Measurements from ENCODE around the gene GATA5. TPM values are rescaled to one million over a fixed set of nuclear protein-coding genes. Genes with fewer than 3 reads are reported as not detected.

GATA5 gene
- total and polyA plus RNA-seq, 2 donors (not counting 3 experiments of a cell fraction or from before 2014, with no cell fraction given), result not detected

DNA sequence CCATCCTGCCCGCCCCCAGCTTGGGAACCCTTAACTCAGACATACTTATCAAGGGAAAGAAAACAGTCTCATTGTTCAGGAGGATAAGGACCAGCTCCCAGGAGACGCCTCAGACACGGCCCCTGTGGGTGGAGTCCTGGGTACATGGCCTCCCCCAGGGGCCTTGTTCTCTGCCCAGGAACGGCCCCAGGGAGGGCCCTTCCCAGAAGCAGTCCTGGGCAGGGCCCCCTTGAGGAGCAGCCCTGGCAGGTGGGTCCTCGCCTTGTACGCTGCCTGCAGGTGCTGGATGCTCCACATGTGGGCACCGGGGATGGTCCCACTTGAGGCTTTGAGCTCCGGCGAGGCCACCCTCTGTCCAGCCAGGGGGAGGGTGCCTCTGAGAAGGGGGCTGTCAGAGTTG lies 4.5 kb upstream of the GATA5 start:
- no peaks in the 10 kb centered on the region for H3K79me2 ChIP-seq (ENCODE audit: control insufficient read depth, insufficient read depth, low read length)
- POLR2A ChIA-PET, result no interaction called here
- CTCF ChIA-PET, result interaction anchor here (1.3 kb wide), 1 partner anchor 10 kb away, joined by 4 read pairs; no protein-coding TSS in a partner anchor
- H3K4me2 ChIP-seq (ENCODE audit: insufficient read depth, low read length), result no peak overlapping the region
- H3K27me3 ChIP-seq (ENCODE audit: control insufficient read depth in 2 of 2, insufficient read depth in 2 of 2, low read length in 2 of 2), result peaks cover 29 to 43% of the 10 kb centered on the region in 2 experiments
- DNase-seq (ENCODE audit: low read depth, low spot score) (no peak), FAIRE-seq (no peak)
- no peaks in the 10 kb centered on the region for H3K9me1 ChIP-seq (replicated peaks; ENCODE audit: control insufficient read depth, extremely low read depth, insufficient read depth, low read length)
- no peak overlapping the region for H3K9ac ChIP-seq (replicated peaks; ENCODE audit: extremely low read depth, insufficient read depth, low read length)
- H3K36me3 ChIP-seq (ENCODE audit: control insufficient read depth in 2 of 2, extremely low read depth in 1 of 2, insufficient read depth in 2 of 2, low read length in 2 of 2), result no peaks in the 10 kb centered on the region
- no peak overlapping the region for H3K27ac ChIP-seq (ENCODE audit: insufficient read depth, low read depth, low read length)
- no peaks in the 10 kb centered on the region for H4K20me1 ChIP-seq (replicated peaks; ENCODE audit: control insufficient read depth, extremely low read depth, insufficient read depth, low read length)
- dilution Hi-C loops (cut with MboI; ENCODE audit: extremely low pct_ligation_motif_present, low sequenced_read_pairs), result no loop called here
- BruUV-seq (replicated peaks), result no TSS peak
- H3K4me3 ChIP-seq (replicated peaks in 1 of 3; ENCODE audit: insufficient read depth in 1 of 3, low read depth in 1 of 3, low read length in 3 of 3), result no peak overlapping the region
- no peaks in the 10 kb centered on the region for H3K9me3 ChIP-seq (replicated peaks; ENCODE audit: control insufficient read depth, insufficient read depth, low read length)
- H3K4me1 ChIP-seq (ENCODE audit: control insufficient read depth, extremely low read depth, insufficient read depth, low read length), result no peaks in the 10 kb centered on the region
- TF ChIP-seq, protein P1, sequence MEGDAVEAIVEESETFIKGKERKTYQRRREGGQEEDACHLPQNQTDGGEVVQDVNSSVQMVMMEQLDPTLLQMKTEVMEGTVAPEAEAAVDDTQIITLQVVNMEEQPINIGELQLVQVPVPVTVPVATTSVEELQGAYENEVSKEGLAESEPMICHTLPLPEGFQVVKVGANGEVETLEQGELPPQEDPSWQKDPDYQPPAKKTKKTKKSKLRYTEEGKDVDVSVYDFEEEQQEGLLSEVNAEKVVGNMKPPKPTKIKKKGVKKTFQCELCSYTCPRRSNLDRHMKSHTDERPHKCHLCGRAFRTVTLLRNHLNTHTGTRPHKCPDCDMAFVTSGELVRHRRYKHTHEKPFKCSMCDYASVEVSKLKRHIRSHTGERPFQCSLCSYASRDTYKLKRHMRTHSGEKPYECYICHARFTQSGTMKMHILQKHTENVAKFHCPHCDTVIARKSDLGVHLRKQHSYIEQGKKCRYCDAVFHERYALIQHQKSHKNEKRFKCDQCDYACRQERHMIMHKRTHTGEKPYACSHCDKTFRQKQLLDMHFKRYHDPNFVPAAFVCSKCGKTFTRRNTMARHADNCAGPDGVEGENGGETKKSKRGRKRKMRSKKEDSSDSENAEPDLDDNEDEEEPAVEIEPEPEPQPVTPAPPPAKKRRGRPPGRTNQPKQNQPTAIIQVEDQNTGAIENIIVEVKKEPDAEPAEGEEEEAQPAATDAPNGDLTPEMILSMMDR (IDR thresholded peaks at IDR 0.05; ENCODE audit: extremely low read depth in 1 of 2, insufficient read depth in 1 of 2, low read depth in 1 of 2, low read length in 2 of 2), result no peak
- TF ChIP-seq EZH2 (IDR thresholded peaks at IDR 0.05; ENCODE audit: borderline replicate concordance, low read depth, low read length, severe bottlenecking) (no peak), POLR2AphosphoS5 (IDR thresholded peaks at IDR 0.05; ENCODE audit: insufficient read depth, low read depth, low read length) (no peak), POLR2A (IDR thresholded peaks at IDR 0.05; ENCODE audit: low read depth, low read length) (no peak), JUN (IDR thresholded peaks at IDR 0.05; ENCODE audit: borderline replicate concordance, insufficient read depth, insufficient read length, low read depth) (no peak), GATA2 (IDR thresholded peaks at IDR 0.05; ENCODE audit: insufficient read depth, insufficient read length, low read depth, low read length) (no peak), FOS (IDR thresholded peaks at IDR 0.05; ENCODE audit: borderline replicate concordance, insufficient read depth, low read length) (no peak), MYC (IDR thresholded peaks at IDR 0.05; ENCODE audit: low read depth, low read length) (no peak)
- TF ChIP-seq, protein P2, sequence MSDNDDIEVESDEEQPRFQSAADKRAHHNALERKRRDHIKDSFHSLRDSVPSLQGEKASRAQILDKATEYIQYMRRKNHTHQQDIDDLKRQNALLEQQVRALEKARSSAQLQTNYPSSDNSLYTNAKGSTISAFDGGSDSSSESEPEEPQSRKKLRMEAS (IDR thresholded peaks at IDR 0.05; ENCODE audit: insufficient read depth, insufficient read length), result no peak
- intact Hi-C loops (cut with micrococcal nuclease), result no loop called here
- H2AFZ ChIP-seq (ENCODE audit: low read depth, low read length), result no peak overlapping the region

All from endothelial cell of umbilical vein (primary cell).